HG03103 (cell line): ENCODE measurements around the gene SH2D5.

Experiments
- ATAC-seq: cut with Tn5 transposase; IDR thresholded peaks from one replicate; pipeline ENCODE4 v1.9.1; 2021; ENCODE audit warnings: low read depth; ENCODE audit not compliant: unreplicated experiment

Gene SH2D5

GRCh38 chr1:20732588-20733359, at the start of gene SH2D5:
Gene SH2D5 (minus strand): TSS chr1:20732703. CDS start chr1:20728044, 4,659 bp downstream.
- no peak for ATAC-seq

DNA sequence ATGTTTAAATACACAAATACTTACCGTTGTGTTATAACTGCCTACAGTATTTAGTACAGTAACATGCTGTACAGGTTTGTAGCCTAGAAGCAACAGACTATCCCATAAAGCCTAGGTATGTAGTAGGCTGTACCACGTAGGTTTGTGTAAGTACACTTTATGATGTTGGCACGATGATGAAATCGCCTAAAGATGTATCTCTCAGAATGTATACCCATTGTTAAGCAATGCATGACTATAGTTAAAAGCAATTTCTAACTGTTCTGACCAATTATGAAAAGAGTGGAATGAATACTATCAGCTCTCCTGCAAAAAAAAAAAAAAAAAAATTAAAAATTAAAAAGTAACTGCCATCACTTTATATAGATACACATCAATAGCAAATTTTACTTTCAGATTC, 43.2 kb upstream of the SH2D5 start:
- no peak for ATAC-seq

GRCh38 chr1:20771780-20772179, 39.3 kb upstream of the SH2D5 start:
- no peak for ATAC-seq

GRCh38 chr1:20770314-20771087, 38.0 kb upstream of the SH2D5 start:
- no peak for ATAC-seq

- ATAC-seq = no peak
Observed at GRCh38 chr1:20767271-20767670, 34.8 kb upstream of the SH2D5 start.

GRCh38 chr1:20763417-20763816, 30.9 kb upstream of the SH2D5 start:
- no peak for ATAC-seq

DNA sequence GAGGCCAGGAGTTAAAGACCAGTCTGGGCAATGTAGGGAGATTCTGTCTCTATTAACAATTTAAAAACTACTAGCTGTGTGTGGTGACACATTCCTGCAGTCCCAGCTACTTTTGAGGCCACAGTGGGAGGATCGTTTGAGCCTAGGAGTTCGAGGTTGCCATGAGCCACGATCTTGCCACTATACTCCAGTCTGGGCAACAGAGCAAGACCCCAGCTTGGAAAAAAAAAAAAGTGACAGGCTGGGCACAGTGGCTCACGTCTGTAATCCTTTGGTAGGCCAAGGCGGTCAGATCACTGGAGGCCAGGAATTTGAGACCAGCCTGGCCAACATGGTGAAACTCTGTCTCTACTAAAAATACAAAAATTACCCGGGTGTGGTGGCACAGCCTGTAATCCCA, 27.8 kb upstream of the SH2D5 start:
- no peak for ATAC-seq

- ATAC-seq = no peak
Observed at GRCh38 chr1:20753589-20753988, 21.1 kb upstream of the SH2D5 start.

DNA sequence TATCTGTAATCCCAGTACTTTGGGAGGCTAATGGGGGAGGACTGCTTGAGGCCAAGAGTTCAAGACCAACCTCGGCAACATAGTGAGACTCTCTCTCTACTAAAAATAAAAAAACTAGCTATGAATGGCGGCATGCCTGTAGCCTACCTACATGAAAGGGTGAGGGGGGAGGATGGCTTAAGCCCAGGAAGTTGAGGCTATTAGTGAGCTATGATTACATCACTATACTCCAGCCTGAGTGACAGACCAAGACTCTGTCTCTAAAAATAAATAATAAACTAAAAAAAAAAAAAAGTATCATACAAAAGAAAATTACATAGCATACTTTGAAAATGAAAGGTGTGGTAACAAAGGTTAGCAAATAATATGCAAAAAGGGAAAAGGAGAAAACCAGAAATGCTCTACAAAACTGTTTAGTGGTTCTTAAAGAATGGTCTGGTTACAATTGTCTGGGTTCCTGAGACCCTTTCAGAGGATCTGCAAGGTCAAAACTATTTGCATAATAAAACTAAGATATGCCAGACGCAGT, 19.0 kb upstream of the SH2D5 start:
- ATAC-seq = no peak

DNA sequence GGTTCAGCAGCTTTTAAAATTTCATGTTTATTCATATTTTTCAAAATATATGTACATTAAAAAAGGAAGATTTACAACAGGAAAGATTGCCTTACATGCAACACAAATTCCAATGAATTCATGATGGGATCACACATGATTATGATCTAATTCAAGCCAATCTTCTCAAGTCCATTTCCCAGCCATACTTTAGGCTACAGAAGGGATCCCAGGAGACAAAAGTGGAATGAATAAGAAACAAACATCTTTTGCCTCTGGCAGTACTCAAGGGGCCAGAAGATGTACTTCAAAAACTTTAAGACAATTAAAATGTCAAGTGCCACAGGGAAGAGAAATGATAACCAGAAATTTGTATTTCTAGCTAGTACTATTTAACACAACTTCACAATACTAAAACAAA, 10.2 kb upstream of the SH2D5 start:
- ATAC-seq = no peak

DNA sequence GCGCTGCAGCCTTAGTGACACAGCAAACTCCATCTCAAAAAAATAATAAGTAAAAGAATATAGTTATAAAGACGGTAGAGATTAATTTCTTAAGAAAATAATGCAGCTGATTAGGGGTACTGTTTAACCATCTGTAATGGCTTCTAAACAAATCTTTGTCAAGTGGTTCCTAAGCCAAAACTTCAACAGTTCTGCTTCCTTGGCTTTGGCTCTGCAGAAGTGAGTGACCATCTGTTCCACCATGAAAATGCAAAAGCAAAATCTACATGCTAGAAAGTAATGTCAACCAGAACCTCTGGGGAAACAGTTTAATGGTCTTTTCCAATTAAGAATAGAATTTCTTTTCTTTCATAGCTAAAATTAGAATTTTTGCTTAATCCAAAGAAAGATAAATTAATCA, 8.3 kb upstream of the SH2D5 start:
- ATAC-seq = no peak

DNA sequence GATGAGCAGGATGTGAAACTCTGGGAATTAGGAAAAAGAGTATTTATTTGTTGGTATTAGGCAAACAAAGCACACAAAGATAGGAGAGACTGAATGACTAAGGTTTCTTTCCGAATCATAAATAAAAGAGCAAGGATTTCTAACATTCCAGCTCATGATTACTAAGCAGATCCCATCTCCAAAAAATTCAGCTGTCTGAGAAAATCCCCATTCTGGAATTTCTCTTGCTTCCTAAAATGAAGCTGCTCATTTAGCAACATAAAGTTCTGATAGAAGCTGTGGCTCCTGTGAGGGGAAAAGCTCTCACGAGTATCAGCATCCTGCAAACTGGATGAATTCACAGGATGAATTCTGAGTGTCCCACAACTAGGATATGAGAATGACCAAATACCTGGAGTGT, 6.7 kb upstream of the SH2D5 start:
- ATAC-seq = no peak

GRCh38 chr1:20735581-20736111, 3.1 kb upstream of the SH2D5 start:
- no peak for ATAC-seq

DNA sequence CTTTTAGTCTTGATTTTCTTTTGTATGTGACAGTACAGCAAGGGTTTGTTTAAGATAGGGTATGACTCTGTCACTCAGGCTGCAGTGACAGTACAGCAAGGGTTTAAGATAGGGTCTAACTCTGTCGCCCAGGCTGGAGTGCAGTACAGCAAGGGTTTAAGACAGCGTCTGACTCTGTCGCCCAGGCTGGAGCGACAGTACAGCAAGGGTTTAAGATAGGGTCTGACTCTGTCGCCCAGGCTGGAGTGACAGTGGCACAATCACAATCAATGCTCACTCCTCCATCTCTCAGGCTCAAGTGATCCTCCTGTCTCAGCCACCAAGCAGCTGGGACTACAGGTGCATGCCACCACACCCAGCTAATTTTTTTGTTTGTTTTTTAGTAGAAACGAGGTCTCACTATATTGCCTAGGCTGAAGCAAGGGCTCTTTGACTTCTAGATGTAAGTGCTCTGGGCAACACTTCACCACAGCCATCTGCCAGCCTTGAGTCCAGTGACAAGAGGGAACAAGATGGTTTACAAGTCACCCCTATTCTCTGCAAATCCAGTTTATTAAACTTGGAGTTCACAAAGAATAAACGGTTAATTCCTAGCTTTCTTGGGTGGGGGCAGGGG, 965 bp upstream of the SH2D5 start:
- no peak for ATAC-seq

GRCh38 chr1:20732071-20732587, 374 bp downstream of the SH2D5 start:
- peak; percentile 47 for ATAC-seq

DNA sequence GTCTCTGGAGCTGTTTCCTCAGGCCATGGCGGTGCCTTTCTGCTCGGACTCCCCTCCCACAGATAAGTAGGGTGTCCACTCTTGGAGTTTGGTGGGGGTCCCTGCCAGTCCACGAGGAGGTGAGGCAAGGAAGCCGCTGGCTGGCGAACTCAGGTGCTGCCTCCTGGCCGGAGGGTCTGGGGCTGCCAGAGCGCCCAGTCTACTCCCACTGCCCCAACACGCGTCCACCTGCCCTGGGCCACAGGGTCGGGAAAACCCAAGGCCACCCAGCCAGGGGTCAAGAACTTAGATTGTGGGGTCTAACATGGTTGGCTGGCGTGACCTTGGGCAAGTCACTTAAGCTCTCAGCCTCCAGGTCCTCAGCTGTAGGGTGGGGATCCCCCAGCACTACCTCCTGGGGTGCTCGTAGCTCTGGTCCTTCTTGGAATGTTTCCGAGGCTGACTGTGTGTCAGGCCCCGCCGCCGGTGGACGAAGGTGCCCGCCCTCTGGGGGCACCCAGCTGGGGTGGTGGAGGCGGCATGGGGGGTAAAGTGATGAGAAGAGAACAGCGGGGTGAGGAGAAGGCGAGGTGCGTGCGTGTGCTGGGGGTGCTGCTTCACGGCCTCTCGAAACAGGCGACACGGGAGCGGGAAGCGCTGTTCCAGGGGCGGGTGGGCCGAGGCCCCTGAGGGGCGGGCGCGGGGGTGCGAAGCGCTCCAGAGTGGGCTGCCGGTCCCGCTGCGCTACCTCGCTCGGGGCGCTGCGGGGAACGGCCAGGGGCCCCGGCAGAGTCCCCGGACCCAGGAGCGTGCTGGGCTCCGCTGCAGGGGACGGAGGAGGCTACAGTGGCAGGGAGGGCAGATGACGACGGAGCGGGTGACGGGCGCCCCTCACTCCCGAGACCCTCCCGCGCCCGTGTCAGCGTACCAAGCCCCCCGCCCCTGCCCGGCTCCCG, 1.2 kb downstream of the SH2D5 start:
- peak; percentile 11 for ATAC-seq

DNA sequence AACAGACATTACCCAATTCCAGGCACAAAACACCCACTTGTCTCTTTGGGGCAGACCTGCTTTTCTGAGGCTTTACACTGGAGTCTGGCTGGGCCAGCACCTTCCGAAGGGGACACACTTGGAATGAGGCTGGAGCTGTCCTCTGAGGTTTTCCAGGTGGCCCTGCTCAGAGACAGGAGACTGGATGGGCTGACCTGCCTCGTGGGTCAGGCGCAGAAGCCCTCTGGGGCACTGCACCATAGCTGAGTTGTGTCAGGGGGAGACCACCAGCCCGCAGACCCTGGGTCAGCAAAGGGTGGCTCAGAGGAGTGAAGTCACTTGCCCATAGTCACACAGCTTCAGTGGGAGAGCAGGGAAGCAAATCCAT, 1.8 kb downstream of the SH2D5 start:
- ATAC-seq = no peak

DNA sequence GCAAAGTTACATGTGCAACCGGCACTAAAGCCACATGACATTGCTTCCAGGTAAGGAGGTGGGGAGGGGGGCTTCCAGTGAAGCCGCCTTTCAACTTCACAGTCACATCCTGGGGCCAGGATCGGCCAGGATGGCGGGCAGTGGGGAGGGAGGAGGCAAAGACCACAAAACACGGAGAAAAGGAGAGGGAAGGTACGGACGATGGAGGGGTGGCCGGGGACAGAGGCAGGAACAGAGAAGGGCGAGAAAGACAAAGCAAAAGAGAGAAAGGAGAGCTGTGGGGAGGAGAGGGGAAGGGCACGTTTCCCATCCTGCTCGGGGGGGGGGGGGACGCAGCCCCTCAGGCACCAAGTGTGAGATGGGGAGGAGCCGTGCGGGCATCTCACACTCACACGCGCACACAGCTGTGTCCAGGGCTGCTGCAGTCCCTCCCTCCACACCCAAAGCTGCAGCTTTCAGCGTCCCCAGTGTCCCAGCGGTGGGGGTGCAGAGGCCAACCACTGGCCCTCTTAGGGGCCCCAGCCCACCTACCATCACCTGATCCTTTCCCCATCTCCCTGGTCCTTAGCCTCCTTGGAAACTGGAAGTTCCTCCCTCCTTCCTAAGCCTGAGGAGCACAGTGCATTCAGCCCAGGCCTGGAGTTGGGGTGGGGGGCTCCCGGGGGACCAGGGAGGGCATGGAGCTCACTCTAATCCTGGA, 2.4 kb downstream of the SH2D5 start:
- ATAC-seq = no peak
